Fibroblast of villous mesenchyme (primary cell): Measurements from ENCODE around the gene TIAM1. TPM values are rescaled to one million over a fixed set of nuclear protein-coding genes. Genes with fewer than 3 reads are reported as not detected.

ENCODE experiments used
- DNase-seq: peaks from one replicate; pipeline ENCODE4 v3.0.0-alpha.2; 2010; ENCODE audit warnings: low read depth
- H3K4me3 ChIP-seq: 2 replicates; pipeline ENCODE4 v1.5.1; 2011; ENCODE audit warnings: low read depth, mild to moderate bottlenecking, low read length
- total RNA-seq: library from RNA; depleted of rRNA; stranded (reverse); fragments of >200 nt; gene quantifications from 2 replicates; pipeline ENCODE4 v1.2.3, GENCODE V29; 2012
- TF ChIP-seq, protein P1 (sequence below): IDR thresholded peaks from 2 replicates; pipeline ENCODE4 v1.5.1; 2012; ENCODE audit warnings: low read depth, mild to moderate bottlenecking, low read length; ENCODE audit not compliant: insufficient read depth

Gene TIAM1
- total RNA-seq, 1 donor, result 0.43 TPM

DNA sequence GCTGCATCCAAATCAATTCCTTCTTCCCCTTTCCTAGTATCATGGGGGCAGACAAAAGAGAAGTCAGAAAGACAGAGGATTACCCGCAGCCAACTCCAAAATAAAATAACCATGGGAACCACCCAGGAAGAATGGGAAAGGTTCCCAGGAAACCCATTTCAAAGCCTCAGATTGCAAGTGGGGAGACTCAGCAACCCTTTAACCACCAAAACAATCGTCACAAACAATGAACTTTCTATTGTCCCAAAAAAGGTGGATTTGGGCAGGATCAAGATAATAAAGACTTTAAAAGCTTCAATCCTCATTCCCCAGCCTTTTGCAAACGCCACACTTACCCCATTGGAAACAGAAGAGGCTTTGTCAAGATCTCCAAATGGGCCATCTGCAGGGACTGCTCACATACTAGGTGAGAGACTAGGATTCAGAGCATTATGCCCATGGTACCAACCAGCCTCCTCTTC, 5.1 kb downstream of the TIAM1 start:
- TF ChIP-seq, protein P1, sequence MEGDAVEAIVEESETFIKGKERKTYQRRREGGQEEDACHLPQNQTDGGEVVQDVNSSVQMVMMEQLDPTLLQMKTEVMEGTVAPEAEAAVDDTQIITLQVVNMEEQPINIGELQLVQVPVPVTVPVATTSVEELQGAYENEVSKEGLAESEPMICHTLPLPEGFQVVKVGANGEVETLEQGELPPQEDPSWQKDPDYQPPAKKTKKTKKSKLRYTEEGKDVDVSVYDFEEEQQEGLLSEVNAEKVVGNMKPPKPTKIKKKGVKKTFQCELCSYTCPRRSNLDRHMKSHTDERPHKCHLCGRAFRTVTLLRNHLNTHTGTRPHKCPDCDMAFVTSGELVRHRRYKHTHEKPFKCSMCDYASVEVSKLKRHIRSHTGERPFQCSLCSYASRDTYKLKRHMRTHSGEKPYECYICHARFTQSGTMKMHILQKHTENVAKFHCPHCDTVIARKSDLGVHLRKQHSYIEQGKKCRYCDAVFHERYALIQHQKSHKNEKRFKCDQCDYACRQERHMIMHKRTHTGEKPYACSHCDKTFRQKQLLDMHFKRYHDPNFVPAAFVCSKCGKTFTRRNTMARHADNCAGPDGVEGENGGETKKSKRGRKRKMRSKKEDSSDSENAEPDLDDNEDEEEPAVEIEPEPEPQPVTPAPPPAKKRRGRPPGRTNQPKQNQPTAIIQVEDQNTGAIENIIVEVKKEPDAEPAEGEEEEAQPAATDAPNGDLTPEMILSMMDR, result no peak
- DNase-seq, result no peak
- H3K4me3 ChIP-seq, result no peak overlapping the region

DNA sequence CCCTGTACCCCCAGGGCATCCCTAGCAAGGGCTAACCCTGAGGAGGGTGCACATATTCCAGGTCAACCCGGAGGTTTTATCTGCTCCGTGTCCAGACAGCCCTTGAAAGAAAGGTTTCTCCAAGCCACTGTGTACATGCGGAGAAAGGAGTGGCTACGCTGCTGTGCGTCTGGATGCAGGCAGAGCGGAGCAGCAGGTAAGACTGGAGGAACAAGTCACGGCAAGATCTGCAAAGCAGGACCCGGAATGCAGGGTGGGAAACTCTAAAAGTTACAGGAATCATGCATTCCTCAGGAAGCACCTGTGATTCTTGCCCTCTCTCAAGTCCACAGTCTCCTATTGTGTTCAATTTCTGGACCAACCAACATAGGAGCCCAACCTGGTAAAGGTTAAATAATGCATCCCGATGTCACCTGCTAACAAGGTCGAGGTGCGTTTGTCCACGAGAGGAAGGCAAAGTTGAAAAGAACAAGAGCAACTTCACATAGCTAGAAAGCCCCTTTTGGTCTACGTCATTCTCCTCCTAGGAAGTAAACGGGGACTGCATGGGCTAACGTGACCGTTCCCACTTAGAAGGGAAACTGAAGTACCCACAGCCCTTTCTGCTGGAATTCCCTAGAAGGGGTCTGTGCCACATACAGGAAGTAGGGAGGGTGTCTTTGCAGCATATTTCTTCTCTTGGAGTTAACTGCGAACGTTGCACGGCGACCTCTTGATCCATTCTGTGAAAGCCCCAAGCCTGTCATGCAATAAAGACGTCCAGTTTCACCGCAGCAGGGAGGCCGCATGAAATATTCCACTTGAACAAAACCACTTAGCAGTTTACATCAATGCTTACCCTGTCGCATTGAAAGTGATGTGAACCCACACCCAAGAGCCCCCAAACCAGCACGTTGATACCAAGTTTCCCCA, 5.8 kb downstream of the TIAM1 start:
- TF ChIP-seq, protein P1, result no peak
- H3K4me3 ChIP-seq, result no peak overlapping the region
- no peak for DNase-seq

DNA sequence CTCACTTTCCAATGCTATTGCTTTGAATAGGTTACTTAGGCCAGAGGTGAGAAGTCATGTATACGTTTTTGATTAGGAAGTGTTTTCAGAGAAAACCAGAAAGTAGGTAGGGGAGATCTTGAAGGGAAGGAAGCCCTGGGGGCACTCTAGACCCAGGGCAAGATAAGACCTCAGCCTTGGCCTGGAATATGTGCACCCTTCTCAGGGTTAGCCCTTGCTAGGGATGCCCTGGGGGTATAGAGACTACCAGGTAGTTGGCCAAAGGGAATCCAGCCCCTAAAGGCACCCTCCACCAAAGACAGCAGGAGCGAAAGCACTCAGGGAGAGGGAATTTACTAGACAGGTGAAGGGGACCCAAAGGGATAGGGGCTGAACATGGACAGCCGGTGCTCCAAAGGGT, 7.0 kb downstream of the TIAM1 start:
- TF ChIP-seq, protein P1, result no peak
- no peak for DNase-seq
- no peak overlapping the region for H3K4me3 ChIP-seq

DNA sequence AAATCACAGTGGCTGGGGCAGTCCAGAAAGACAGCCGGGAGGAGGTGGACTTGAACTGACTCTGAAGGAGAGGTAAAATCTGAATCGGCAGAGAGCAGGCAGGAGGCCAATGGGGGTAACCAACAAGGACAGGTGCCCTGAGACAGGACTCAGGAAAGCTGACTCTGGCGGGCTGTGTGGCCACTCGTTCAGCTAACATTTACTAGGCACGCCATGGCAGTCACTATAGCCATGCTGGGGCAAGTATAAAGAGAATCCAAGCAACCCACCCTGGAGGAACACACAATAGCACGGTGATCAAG, 7.4 kb downstream of the TIAM1 start:
- no peak overlapping the region for H3K4me3 ChIP-seq
- TF ChIP-seq, protein P1, result no peak
- DNase-seq, result no peak

- peak; percentile 72 for DNase-seq
- TF ChIP-seq, protein P1, result no peak
- H3K4me3 ChIP-seq, result no peak overlapping the region
These were observed 7.9 kb downstream of the TIAM1 start for GRCh38 chr21:31335957-31336738.

DNA sequence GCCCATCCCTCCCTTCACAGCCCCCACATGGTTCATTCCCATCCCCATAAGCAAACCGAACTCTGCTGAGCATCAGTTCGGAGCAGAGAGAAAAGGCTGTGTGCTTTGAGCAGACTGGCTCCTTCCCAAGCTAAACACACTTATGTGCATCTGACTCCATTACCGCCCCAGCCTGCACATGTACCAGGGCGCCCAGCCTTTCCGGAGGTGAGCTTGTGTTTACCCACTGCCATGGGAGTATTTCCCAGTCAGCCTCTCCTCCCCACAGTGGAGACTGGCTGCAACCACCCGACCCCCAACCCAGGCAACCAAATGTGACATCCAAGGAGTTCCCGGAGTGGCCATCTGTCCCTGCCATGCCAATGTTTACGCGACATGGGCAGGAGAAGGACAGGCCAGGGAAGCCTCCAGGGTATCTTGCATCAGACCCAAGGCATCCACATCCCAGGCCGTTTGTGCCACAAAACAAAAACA, 9.4 kb downstream of the TIAM1 start:
- no peak overlapping the region for H3K4me3 ChIP-seq
- DNase-seq, result no peak
- TF ChIP-seq, protein P1, result no peak
